IPS DF 4.7 (cell line): Measurements from ENCODE around the gene PDE6D.

Source experiments
- DNase-seq: peaks from one replicate; pipeline ENCODE4 v3.0.0-alpha.2; 2013; ENCODE audit warnings: low spot score; ENCODE audit errors: extremely low read depth

Gene PDE6D

DNA sequence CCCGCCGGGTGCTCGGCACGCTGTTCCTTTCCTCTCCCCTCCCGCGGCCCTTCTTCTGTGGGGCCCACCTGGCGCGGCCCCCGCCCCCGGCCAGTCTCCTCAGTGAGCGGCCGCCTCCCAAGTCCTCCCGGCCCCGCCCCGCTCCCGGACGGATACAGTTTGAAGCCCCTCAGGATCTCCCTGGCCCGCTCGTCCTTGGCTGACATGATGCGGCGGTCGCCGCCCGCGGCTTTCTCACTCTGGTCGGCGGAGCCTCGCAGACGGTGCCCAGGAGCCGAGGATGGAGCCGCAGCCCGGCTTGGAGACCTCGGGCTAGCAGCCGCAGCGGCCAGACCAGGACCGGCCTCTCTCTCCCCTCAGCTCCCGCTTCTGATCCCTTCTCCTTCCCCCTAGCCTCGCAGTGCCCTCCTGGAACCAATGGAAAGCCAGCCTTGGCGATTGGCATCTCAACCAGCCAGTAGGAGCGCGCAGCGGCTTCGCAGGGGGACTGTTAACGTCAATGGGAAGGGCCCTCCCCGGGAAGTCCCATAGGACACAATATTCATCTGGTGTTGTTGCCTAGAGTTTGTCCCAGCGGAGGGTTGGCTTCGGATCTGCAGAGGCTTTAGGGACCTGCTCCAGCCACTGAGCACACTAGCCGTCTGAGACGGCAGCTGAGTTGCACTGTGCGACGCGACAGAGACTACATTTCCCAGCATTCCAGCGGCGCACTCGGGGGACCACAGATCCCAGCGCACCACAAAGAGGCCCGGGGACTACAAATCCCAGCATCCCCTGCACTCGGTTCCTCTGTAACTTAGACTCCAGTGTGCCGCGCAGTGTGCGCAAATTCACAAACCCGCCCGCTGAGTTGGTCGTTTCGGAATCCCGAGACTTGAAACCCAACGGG is at the start of gene PDE6D:
PDE6D (minus strand) TSS at position 374 of the 889 bp plus-strand sequence; CDS start at position 206, 168 bp downstream.
- DNase-seq = peak; percentile 90

DNA sequence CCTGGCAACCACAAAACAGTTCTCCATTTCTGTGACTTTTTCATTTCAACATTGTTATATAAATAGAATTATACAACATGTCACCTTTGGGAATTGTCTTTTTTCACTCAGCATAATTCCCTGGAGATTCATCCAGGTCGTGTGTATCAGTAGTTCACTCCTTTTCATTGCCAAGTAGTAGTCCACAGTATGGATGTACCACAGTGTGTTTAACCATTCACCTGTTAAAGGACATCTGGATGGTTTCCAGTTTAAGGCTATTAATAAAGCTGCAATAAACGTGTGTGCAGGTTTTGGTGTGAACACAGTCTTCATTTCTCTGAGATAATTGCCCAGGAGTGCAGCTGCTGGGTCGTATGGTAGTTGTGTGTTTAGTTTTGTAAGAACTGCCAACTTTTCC is 40.8 kb upstream of the PDE6D start:
- no peak for DNase-seq

DNA sequence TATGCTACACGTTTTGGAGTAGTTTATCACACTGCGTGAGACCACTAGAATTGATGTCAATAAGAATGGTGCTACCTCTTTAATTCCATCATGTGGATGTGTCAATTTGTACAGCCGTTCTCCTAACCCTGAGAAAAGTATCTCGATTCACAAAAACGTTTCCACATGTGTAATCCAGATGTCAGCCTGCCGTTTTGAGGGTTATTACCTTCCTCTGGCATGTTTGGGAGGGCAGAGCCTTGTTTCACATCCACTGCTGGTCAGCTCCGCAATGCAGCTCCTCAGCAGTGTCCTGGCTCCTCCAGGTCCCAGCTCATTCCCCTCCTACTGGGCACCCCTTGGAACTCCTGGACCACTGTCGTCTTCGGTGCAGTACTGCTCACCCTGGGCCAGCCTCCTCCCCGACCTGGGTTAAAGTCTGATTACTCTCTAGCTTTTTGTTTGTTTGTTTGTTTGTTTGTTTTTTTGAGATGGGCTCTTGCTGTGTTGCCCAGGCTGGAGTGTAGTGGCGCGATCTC is 39.8 kb upstream of the PDE6D start:
- DNase-seq = no peak

DNA sequence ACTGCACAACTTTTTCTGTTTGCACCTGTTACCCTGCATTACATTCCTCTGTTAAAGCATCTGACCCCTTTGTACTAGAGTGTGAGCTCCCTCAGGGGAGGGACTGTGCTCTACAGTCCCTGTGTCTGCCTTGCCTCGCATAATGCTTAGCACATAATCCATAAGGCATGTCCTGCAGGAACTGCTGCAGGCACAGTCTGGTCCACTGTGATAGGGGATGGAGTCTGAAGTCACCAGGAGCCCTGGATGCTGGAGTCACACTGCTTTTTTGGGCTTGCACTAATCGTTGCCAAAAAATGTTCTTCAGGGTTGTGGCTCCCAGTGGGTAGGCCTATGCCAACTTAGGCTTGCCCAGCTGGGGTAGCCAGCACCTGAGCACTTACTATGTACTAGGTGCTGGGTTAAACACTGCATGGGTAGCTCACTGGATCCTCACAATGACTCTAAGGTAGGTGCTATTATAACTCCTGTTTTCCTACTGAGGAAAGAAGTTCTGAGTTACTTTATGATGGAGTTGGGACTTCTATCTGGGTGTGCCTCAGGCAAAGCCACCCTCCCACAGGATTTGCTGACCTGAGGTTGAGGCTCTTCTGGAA is 38.5 kb upstream of the PDE6D start:
- DNase-seq = no peak

DNA sequence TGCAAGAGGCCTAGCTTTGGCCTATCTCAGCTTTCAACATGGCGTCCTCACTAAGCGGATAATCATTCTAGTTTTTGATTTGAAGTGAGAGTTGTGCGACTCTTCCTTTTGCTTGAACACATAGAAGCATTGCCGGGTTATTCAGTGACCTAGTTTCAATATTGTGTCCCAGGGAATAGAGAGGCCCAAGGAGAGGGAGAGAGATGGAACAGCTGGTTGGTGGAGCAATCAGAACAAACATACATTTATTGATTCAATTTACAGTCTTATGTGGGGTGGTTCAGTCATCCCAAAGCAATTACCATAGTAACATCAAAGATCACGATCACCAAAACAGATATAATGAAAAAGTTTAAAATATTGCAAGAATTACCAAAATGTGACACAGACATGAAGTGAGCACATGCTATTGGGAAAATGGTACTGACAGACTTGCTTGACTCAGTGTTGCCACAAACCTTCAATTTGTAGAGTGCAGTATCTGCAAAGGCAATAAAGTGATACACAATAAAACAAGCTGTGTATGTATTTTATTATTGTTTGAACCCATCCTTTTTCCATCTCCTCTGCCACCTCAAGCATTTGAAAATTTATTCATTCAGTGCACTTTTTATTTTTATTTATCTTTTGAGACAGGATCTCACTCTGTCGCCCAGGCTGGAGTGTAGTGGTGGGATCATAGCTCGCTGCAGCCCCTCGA is 35.4 kb upstream of the PDE6D start:
- no peak for DNase-seq

DNA sequence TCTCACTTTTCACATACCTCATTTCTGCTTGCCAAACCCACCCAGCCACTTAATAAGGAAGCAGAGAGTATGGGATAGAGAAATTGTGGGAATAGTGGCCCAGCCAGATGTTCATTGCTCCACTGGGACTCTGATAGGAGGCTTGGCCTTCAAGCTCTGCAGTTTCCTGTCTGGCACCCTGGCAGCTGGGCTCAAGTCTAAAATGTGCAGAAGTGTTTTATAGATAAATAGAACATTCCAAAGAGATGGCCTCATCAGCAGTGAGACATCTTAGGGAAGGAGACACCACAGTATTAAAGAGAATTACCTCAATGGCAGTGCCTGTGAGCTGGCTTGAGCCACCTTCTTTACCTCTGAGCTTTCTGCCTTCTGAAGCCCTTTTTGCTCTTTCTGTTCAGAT is 29.8 kb upstream of the PDE6D start:
- no peak for DNase-seq

DNA sequence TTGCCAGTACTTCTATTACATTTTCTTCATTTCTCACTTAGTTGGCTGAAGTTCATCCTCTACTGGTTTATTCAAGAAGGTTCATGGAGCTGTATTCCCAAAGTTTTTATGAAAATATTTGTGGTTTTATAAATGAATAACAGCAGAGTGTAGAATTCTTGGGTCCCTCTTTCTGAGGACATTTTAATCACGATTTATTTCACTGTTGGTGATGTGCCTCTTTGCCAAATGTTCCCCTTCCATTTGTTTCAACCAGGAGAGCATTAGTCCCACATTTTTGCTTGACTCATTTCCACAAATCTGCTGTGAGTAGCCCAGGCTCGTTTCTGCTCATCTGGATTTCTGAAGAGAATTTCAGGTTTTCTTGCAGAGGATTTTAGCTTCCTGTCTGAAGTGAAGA is 25.9 kb upstream of the PDE6D start:
- no peak for DNase-seq

DNA sequence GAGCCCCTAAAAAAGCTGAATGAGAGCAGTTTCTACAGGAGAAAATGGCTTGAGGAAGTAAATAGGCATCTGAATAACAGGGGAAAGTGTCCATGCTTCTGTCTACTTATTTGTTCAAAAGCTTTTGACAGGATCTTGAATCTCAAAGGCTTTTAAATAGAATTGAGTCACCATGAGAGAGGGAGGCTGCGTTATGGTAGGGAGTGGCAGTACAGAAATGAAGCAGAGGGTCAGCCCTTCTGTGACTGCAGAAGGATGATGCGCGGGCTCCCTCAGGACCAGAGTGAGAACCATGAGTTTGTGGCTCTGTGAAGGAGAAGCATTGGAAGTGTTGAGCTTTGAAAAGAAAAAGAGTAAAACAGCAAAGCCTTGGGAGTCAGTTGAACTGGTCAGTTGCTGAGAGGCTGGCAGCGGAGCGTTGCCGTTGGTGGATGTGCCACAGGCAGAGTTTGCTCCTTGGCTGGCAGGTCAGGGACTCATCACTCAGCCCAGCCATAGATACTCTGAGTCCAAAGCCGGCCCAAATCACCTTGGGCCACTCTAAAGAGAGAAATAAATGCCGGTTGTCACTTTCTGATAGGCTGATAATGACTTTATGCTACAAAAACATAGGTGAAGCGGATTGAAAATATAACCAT is 22.5 kb upstream of the PDE6D start:
- DNase-seq = no peak

DNA sequence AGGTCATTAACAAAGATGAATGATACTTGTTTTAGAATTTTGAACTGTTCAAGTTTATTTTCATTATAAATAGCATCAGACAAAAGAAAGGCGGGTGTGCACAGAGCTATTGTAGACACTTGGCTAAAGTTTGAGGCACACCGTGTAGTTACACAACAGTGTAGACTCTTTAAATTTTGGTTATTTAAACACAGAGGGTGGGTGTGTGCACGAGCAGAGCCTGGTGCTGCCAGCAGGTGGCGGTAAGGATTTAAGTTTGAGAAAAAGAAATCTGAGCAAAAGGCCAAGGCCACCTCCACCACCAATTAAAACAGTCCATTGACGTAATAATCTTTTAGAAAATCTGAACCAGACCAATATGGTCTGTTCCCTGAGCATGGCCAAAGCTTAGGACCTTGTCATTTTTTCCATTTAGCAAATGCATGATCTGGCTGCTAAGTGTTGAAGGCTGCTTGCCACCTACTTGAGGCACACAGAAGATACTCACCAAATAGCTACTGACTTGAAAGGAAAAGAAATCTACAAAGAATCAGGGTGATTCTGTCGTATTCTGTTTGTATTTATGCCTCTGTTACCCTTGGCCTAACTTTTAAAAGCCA is 19.5 kb upstream of the PDE6D start:
- no peak for DNase-seq

DNA sequence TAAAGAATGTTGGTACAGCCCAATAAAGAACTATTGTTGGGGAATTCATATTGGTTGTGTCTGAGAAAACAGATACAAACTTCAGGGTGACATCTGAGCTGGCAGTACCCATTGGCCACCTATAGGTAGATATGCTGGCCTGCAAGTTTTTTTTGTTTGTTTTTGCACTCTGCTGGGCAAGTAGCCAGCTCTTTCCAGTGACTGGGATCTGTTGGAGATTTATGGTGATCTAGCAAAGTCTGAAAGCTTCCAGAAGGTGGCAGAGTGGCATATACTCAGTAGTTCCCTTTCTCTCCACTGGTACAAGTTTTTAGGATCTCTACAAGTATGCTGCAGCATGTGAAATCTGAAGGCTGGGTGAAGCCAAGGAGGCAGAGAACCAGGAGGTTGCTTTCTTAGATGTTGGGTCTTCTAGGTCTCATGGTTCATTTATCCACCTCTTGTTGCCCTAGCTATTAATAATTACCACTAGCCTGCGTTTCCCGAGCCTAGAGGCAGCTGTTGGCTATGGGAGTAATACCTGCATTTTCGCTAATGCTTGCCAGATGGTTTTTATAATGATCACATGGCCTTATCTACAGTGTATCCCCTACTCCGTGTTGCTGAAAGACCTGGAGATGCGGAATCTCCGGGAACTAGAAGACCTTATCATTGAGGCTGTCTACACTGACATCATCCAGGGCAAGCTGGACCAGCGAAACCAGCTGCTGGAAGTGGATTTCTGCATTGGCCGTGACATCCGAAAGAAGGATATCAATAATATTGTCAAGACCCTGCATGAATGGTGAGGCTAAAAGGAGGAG is 14.6 kb upstream of the PDE6D start:
- DNase-seq = no peak

DNA sequence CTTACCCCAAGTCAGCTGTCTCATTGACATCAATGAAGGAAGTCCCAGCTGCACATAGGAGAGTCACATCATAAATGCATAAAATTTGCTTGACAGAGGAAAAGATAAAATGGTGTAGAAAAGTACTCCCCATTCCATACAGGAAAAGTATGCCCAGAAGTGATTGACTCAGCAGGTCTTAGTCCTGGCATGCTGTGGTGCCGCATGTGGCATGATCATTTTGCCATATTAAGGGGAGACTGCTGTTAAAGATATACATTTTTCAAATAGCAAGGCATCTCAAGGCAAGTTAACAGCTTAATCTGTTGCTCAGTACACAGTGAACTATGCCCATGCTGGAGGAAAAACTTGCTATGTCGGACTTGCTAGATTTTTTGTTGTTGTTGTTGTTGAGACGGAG is 13.3 kb upstream of the PDE6D start:
- no peak for DNase-seq

DNA sequence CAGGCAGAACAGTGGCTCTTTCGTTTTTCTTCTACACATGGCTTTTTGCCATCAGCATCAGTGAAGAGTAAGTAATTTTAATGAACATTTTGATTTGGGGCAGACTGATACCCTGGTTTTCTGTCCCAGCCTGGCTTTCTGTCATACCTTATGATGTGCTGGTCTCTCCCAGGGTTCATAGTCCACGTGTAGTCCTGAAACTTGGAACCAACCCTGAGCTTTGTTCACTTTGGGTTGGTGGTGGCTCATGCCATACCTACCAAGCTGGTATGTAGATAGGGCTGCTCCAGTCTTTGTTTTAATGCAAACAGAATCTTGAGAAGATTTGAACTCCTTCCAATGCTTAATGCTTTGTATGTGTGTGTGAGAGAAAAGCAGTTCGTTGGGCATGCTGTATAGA is 10.0 kb upstream of the PDE6D start:
- DNase-seq = no peak

DNA sequence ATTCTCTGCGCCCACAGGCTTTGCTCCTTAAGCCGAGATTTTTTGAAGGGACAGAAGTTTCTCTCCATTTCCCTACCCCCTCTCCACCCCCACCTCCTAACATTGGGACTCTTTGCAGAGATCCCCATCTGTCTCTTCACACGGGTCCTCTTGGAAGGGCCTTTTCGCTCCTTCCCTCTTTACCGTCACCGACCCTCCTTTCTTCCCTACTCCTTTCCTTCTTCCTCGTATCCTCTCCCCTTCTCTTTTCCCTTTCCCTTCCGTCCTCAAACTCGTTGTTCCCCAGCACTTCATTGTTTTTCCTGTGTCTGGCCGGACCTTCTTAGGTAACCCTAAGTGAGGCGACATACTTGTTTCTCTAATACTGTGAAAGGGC is 5.8 kb upstream of the PDE6D start:
- DNase-seq = no peak

DNA sequence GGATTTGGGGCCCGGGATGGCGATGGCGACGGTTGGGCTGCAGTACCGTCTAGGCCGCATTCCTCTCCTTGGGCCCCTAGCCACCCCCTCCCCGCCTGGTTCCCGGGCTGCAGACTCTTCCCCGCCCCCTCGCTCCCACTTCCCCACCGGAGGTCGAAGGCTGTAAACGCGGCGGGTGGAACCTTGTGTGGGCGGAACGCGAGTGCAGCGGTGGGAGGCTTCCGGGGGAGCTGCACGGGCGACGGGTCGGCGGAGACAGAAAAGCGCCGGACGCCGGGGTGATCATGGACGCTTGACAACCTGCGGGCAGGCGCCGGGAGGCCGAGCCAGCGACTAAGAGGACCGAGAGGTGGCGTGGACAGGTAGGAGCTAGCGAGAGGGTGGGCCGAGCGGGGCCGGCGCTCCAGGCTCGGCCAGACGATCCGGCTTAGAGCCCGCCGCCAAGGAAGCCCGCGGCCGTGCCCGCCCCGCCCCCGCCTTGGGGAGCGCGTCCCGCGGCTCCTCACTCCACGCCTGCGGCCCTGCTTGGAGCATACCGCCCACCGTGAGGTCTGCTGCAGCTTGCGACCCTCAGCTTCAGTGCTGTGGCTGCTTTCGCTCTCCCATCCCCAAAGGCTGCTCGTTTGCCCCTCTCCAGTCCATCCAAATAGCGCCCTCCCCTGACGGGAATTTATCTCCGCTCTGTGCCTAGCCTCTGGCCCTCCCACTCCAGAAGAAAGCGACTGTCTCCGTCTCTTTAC is 5.3 kb upstream of the PDE6D start, which contains the start of gene COPS7B:
COPS7B (plus strand) TSS at position 269 of the 740 bp plus-strand sequence. CDS start 2,126 bp downstream, outside the sequence.
- DNase-seq = peak; percentile 68

DNA sequence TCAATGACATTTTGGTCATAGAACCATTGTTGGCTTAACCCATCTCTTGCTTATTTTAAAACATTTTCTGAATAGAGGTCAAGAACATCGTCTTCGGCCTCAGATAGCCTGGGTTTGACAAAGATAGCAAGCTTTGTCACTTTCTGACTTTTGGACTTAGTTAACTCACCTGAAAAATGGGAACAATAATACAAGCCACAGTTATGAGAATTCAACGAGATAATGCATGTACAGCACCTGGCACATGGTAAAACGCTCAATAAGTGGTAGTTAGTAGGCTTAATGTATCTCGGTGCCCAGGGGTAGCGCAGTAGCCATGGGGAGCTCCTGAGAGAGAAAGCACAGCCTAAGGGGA is 4.7 kb upstream of the PDE6D start:
- no peak for DNase-seq

DNA sequence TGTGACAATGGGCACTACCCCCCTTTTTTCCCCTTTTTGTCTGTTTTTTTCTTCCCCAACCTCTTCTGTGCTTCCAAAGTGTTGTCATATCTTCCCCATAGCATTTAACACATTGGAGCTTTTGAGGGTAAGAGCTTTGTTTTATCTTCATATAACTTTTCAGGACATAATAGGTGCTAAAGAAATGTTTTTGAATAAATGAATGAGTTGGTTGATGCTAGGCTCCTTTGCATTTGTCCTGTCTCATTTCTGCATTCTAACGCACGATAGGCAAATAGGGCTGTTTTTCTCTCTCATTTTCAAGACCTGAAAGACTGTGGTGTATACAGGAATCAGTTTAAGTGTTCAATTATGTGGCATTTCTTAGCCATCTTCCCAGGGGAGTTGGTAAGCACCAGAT is 4.3 kb upstream of the PDE6D start:
- no peak for DNase-seq

DNA sequence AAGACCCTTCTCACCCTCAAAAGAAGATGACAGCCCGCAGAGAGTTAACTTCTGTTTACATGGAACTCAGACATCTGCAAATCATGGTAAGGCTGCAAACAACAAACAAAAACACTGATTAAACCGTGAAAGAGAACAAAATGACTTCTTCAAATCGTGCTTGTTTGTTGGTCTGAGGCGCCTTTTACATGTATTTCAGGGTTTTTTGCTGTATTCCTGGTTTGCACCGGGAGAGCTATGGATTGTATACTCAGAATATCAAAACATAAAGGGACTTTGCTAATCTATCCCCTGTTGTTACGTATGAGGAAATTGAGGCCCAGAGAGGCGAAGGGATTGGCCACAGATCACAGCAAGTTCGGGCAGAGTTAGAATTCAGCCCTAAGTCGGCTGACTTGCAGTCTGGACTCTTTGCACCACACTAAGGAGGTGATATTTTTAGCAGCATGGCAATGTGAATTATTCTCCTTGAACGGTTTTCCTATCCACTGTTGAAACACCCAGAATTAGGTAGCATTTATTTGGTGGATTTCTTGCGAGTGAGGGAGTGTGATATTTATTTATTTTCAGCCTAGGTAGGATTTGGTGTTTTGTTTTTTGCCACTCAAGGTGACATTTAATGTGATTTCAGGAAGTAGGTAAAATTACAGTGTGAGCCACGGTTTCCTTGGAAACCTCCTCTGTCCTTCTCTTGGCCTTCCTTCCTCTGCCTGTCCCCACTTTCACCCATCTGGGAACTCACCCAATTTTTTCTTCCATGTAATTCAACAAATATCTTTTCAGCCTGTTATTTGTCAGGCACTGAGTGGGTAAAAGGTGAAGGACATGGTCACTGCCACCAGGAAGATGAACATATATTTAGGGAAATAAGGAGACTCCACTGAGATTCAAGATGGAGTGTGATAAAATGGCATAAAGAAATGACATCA is 980 bp upstream of the PDE6D start:
- no peak for DNase-seq

DNA sequence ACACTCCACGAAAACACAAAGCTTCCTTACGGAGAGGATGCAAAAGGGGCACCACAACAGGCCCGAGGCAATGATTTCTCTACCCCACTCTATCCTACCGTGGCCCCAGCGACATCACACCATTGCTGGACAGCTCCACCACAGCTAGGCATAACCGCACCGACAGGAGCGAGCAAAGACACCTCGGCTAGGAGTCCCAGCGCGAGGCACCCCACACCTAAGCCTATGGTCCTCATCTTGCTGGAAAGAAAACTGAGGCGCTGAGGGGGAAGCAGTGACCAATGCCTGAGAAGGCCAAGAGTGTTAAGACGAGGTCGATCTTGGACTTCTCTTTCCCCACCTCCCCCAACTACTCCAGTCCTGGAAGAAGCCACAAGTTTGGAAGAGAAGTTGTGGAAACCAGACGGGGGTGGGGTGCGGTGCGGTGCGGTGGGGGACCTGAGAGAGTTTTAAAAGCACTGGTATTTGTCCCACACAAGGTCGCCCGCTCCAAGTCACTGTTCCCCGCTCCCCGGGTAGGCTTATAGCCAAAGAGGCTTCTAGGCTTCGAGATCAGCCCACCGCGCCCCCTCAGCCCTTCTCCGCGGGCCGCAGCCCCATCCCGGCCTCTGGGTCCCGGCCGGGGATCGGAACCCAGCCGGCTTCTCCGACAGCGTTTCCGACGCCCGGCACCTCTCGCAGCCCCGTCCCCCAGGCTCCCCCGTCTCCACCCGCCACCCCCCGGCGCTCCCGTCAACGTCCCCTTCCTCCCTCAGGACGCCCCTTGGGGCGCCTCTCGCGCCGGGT is 766 bp downstream of the PDE6D start:
- no peak for DNase-seq
